GM12865 (cell line): Measurements from ENCODE around the gene RHBDD1.

Source experiments
- DNase-seq: peaks from one replicate; pipeline ENCODE4 v3.0.0; 2010; ENCODE audit warnings: low read depth
- H3K4me3 ChIP-seq: 2 replicates; pipeline ENCODE4 v1.5.1; 2011; ENCODE audit warnings: mild to moderate bottlenecking, low read depth, low read length, control low read depth
- TF ChIP-seq, protein P1 (sequence below): IDR thresholded peaks from 2 replicates; pipeline ENCODE4 v1.5.1; 2011; ENCODE audit warnings: low read length, control low read depth, low read depth, inconsistent platforms; ENCODE audit not compliant: insufficient read depth; ENCODE audit errors: missing control alignments

The RHBDD1 gene

DNA sequence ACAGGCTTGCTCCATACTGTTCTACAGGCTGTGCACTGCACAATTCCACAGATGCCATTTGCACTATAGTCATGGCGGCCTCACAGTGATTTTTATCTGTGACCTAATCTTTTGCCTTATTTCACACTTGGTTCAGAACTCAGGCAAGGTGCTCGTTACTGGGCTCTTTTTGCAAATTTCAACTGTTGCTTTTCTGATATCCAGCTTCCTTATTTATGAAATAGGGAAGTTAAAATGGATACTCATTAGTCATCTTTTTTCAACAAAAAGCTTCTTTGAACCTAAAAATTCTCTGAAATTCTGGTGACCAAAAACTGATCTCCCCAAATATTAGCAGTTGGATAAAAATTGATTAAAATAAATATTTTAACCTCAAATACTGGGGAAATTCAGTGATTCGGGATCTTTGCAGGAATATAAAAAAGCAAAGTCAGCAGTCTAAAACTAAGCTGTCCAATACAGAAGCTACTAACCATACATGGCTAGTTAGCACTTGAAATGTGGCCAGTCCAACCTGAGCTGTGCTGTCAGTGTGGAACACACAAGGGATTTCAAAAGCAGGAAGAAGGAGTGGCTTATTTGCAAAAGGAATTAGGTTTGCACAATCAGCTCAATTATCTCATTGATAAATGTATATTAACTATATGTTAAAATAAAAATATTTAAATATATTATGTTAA, 193.7 kb downstream of the RHBDD1 start:
- TF ChIP-seq, protein P1, sequence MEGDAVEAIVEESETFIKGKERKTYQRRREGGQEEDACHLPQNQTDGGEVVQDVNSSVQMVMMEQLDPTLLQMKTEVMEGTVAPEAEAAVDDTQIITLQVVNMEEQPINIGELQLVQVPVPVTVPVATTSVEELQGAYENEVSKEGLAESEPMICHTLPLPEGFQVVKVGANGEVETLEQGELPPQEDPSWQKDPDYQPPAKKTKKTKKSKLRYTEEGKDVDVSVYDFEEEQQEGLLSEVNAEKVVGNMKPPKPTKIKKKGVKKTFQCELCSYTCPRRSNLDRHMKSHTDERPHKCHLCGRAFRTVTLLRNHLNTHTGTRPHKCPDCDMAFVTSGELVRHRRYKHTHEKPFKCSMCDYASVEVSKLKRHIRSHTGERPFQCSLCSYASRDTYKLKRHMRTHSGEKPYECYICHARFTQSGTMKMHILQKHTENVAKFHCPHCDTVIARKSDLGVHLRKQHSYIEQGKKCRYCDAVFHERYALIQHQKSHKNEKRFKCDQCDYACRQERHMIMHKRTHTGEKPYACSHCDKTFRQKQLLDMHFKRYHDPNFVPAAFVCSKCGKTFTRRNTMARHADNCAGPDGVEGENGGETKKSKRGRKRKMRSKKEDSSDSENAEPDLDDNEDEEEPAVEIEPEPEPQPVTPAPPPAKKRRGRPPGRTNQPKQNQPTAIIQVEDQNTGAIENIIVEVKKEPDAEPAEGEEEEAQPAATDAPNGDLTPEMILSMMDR = no peak
- H3K4me3 ChIP-seq = no peak overlapping the region
- DNase-seq = no peak

DNA sequence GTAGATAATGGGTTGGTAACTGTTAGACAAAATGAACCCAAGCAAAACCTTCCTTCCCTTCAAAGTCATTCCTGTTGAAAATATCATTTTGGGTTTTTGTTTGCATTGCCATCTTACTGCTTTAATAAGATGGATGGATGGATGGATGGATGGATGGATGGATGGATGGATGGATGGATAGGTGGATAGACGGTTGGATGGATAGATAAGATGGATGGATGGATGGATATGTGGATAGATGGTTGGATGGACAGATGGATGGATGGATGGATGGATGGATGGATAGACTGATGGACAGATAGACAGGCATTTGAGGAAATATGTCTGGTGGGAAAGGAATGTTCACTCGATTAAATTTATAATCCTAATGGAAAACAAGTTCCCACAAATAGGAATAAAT, 194.9 kb downstream of the RHBDD1 start:
- DNase-seq = no peak
- TF ChIP-seq, protein P1 = no peak
- no peak overlapping the region for H3K4me3 ChIP-seq

DNA sequence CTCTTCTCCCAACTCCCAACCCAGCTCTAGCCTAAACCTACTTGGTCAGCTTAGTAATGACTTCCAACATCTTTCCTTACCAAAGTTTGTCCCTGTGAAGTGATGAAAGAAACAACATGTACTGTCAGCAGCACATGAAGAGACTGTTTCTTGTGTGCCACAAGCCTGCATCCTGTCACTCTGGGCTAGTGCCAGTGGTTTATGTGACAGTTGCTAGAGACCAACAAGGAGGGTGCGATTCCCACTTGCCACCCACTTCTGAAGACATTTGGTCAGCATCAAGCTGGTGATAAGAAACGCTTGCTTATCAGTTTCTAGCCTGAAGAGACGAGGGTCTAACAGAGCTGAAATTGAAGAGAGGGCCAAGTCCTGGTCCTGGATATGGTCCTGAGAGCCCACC, 195.5 kb downstream of the RHBDD1 start:
- TF ChIP-seq, protein P1 = no peak
- H3K4me3 ChIP-seq = no peak overlapping the region
- DNase-seq = no peak

DNA sequence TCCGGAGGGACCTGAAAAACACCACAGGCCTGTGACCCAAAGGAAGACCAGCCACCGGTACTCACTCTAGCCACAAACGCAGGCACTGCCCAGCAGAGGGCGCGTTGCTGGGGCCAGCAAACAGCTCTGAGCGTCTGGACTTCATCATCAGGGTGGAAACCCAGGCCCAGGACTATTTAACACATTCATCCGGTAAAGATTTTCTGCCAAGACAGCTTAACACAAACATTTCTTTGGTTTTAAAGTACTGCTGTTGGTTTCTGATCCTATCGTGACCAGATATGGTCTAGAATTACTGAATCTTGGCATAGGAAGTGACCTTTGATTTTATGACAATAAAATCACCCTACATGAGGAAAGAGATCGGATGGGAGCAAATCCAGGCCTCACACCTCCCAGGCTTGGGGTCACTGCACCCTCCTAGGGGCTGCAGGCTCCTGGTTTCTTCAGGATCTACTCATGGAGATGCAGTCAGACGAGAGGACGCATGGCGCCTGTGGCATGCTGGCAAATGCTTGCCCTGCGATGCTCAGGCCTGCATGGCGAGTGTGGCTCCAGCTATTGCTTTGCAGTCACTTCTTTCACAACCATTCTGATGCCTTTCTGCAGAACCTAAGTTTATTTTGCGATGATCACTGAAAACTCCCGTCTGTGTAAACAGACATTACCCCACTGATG, 197.8 kb downstream of the RHBDD1 start:
- TF ChIP-seq, protein P1 = peak; percentile 79
- H3K4me3 ChIP-seq = no peak overlapping the region
- DNase-seq = peak; percentile 59

DNA sequence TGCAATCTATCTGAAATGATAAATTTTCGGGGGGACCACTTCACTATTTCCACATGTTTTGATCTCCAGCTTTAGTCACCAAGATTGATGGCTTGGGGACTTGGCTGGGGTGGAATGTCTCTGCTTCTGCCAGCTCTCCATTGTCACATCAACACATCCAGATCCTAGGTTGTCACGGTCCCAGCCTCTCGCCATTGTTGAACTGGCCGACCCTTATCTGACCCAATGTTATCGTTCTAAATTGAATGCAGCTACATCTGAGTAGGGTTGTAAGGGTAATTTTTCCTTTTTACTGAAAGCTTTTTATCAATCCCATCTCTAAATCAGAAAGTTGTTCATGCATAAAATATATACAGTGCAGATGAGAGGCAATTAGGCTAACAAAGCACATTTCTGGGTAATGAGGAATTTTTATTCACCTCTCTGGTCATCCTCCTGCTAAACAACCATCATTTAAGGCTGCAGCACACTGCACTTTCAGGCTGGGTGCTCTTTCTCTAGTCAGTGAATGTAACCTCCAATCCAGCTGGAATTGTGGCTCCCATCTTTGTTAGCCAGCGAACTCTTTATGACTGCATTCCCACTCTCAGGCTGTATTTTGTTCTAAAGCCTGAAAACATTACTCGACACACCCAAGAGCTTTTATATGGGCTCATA, 200.0 kb downstream of the RHBDD1 start:
- TF ChIP-seq, protein P1 = no peak
- DNase-seq = no peak
- H3K4me3 ChIP-seq = no peak overlapping the region

DNA sequence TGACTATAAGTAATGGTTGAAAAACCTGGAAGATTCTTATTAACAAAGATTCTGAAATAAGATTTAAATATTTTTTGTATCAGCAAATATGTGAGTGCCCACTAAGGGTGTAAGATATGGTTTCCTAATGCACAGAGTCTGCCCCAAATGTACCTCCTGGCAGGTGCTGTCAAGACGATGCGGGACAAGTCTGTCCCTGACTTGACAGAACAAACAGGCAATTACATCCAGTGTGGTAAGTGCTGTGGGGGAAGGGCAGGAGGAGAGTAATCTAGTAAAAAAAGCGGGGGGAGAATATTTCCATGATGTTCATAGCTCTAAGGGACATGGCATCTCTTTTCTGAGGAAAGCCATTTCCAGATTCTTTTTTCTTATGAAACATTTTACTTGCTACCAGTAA, 200.7 kb downstream of the RHBDD1 start:
- TF ChIP-seq, protein P1 = no peak
- H3K4me3 ChIP-seq = no peak overlapping the region
- DNase-seq = no peak
